H1 (cell line): ENCODE data around the gene TAS2R42. TPM values are rescaled to one million over a fixed set of nuclear protein-coding genes. Genes with fewer than 3 reads are reported as not detected.

ENCODE experiments used
- BACH1 ChIP-seq: IDR thresholded peaks from 2 replicates; pipeline ENCODE4 v1.6.1; 2012; ENCODE audit warnings: low read length, improper control_type of control experiment
- CHD7 ChIP-seq: fragments of 300-600 bp; sonication (generic); IDR thresholded peaks from 2 replicates; pipeline ENCODE4 v1.7.1; 2012; ENCODE audit warnings: low read length, moderate library complexity, mild to moderate bottlenecking, inconsistent platforms; ENCODE audit not compliant: insufficient replicate concordance
- EZH2 ChIP-seq: fragments of 200-600 bp; sonication (generic); IDR thresholded peaks from 2 replicates; pipeline ENCODE4 v1.7.1; 2012; ENCODE audit warnings: low read depth, mild to moderate bottlenecking, moderate library complexity, low read length, inconsistent platforms; ENCODE audit not compliant: severe bottlenecking
- NANOG ChIP-seq: IDR thresholded peaks from 2 replicates; pipeline ENCODE4 v1.6.1; 2011; ENCODE audit warnings: low read length, low read depth, mild to moderate bottlenecking, inconsistent platforms; ENCODE audit not compliant: insufficient read depth, poor library complexity, severe bottlenecking
- PHF8 ChIP-seq: fragments of 200-600 bp; sonication (generic); conservative IDR thresholded peaks from 2 replicates; pipeline ENCODE4 v1.7.1; 2012; ENCODE audit warnings: low read depth, mild to moderate bottlenecking, inconsistent platforms, low read length, moderate library complexity
- RBBP5 ChIP-seq: IDR thresholded peaks from 2 replicates; pipeline ENCODE4 v1.7.1; 2012; ENCODE audit warnings: low read depth, mild to moderate bottlenecking, inconsistent platforms, low read length, moderate library complexity, borderline replicate concordance
- SAP30 ChIP-seq: fragments of 300-600 bp; sonication (generic); IDR thresholded peaks from 2 replicates; pipeline ENCODE4 v1.7.1; 2012; ENCODE audit warnings: low read length, moderate library complexity, mild to moderate bottlenecking, inconsistent platforms; ENCODE audit not compliant: insufficient read depth, insufficient replicate concordance
- SP1 ChIP-seq: IDR thresholded peaks from 2 replicates; pipeline ENCODE4 v1.6.1; 2011; ENCODE audit warnings: low read depth, low read length
- TAF1 ChIP-seq: IDR thresholded peaks from 2 replicates; pipeline ENCODE4 v1.6.1; 2011; ENCODE audit warnings: mild to moderate bottlenecking, low read depth, low read length
- TAF7 ChIP-seq: optimal IDR thresholded peaks from 2 replicates; pipeline ENCODE3; 2011; ENCODE audit warnings: low read depth, mild to moderate bottlenecking, inconsistent platforms, low read length, moderate library complexity, borderline replicate concordance
- ZNF274 ChIP-seq: IDR thresholded peaks from 2 replicates; pipeline ENCODE4 v1.7.0; 2012; ENCODE audit warnings: low read length, borderline replicate concordance; ENCODE audit errors: extremely low read depth
- polyA plus RNA-seq, 7 experiments: library from polyadenylated mRNA; depleted of rRNA in 3 of 7; stranded (reverse) in 5 of 7; unstranded in 2 of 7; fragments of >200 nt in 5 of 7; fragments of 200-250 nt in 2 of 7; gene quantifications; 1 replicate in 5 of 7; 2 replicates in 1 of 7; 4 replicates in 1 of 7; pipeline versions ENCODE4 v1.2.1 to v1.2.3, GENCODE V29; 2011 to 2013; ENCODE audit warnings: missing spikeins in 2 of 7, mixed read lengths in 2 of 7
- total RNA-seq: library from RNA; stranded (reverse); fragmentation: NEBNext Ultra II Directional; extraction: Animal tissue kit (Norgen Biotek cat#: 25700); gene quantifications from 2 replicates; pipeline ENCODE4 v1.2.1, GENCODE V29; 2021

Gene TAS2R42
- total and polyA plus RNA-seq, 2 of the 8 experiments (the other 6 are each of a cell fraction or from before 2014, with no cell fraction given) = not detected

DNA sequence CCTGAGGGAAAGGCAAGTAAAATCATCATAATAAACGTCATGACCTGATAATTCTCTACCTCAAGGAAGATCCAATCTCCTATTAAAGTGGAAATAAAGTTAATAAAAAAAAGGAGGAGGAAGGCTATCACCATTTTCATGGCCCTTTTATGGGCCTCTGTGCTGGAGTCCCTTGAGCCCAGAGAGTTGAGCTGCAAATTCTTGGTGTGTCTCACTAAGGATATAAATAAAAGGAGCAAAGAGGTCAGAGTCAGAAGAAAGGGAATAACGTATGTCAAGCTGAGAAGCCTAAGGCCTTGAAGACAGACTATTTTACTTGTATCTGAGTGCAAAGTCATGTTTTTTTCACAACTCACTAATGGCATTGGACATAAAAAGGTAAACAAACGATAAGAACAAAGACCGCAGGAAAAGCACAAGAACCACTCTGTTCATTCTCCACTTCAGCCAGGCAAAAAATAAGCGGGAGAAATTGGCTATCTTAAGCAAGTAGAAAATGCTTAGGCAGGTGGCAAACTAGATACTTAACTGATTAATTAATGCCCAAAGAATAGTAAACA lies 27.8 kb downstream of the TAS2R42 start (continued):
- TF ChIP-seq CHD7 = no peak
- no peak for TF ChIP-seq TAF7
- no peak for TF ChIP-seq ZNF274
- no peak for TF ChIP-seq SAP30
- no peak for TF ChIP-seq SP1
- no peak for TF ChIP-seq RBBP5
- no peak for TF ChIP-seq EZH2
- no peak for TF ChIP-seq TAF1
- no peak for TF ChIP-seq NANOG
- TF ChIP-seq PHF8 = no peak
- no peak for TF ChIP-seq BACH1
